Melanocyte of skin (primary cell): ENCODE results near the gene ZNF425. TPM values are rescaled to one million over a fixed set of nuclear protein-coding genes. Genes with fewer than 3 reads are reported as not detected.

Experiments
- small RNA-seq, 2 donors: library from RNA; depleted of rRNA; stranded (forward); fragments of <200 nt; gene quantifications; one replicate each; pipeline ENCODE3, GENCODE V24; 2012
- total RNA-seq, 2 donors: library from RNA; depleted of rRNA; stranded (reverse); fragments of >200 nt; gene quantifications; 2 replicates each; pipeline ENCODE4 v1.2.3, GENCODE V29; 2012

Gene ZNF425, protein sequence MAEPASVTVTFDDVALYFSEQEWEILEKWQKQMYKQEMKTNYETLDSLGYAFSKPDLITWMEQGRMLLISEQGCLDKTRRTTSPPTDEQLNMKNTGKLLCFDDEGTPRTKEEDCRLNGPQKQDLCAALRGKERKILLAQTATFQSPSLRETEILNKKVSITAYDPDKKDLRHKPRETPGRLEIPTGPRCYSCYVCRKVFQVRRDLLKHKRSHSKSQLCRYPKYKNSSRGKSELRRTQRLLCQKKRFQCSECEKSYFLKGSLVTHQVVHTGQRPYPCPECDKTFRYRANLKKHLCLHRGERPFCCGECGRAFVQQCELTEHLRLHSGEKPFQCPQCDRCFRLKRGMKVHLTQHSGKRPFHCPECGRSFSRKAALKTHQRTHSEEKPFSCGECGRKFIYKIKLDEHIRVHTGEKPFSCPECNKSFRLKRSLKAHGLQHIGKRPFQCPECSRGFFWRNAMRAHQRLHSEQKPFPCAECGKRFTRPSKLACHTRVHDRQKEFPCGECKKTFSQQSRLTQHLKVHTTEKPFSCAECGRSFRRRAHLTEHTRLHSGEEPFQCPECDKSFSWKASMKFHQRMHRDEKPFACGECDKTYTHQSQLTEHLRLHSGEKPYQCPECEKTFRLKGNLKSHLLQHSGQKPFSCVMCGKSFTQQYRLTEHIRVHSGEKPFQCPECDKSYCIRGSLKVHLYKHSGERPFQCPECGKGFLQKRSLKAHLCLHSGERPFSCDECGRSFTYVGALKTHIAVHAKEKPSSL
- 1 to 10 TPM; 1.3 to 1.7 TPM for total RNA-seq

DNA sequence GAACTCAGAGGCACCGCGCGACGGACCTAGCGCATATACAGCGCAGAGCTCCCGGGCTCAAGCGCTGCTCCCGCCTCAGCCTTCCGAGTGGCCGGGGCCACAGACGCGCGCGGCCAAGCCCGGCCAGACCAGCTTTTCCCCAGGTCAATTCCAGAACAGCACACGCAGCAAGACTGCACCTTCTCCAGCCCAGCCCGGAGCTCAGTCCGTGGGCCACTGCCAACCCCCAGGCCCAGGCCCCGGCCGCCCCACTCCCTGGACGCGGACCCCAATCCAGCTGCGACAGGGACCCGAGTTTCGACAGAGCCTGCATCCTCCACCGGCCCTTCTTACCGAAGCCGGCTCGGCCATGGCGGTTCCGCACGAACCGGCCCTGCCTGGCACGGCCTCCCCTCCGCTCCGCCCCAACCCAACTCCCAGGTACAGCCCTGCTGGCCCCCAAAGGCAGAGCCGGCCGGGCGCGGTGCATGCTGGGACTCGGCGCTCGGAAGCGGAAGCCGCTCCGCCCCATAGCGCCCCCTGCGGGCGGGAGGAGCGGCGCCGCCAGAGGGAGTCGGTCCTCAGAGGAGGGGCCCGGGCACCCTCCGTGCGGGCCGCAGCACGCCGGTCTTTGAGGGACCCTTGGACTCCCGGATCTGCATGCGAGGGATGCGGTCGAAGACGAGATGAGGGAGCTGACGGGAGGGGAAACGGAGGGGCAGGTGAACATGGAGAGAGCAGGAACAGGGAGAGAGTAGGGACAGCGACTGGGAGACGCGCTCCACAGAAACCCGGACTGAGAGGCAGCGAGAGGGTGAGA is at the start of gene ZNF425:
Gene ZNF425, minus strand, starts transcription at position 462 of the 799 bp plus-strand sequence. Its CDS starts 111 bp downstream, at position 351.

DNA sequence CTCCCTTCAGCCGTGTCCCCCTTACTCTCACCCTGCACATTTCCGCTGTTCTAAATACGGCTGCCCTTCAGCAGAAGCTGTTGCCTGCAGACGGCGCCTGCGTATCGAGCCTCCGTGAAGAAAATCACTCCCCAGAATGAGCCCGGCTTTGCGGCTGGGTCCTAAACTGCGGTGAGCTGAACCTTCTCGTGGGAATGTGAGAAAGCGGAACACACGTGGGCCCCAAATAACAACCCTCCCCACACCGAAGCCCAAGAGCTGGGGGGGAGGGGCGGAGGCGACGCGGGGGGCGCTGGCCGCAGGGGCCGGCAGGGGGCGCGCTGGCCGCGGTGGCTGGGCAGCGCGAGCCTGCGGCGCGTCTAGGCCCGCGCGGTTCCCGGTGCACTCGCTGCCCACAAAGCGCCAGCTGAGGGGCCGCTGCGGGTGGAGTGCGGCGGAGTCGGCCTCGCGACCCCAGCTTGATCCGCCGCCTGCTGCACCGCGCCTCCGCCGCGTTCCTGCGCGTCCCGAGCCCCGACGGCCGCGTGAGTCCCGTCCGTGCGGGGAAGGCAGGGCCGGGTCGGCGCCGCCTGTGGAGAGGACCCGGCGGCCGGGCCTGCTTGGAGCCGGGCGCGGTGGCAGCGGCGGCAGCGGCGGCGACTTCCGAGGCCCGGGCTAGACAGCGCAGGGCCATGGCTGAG is 21.1 kb upstream of the ZNF425 start, which contains the start of gene ZNF398:
Gene ZNF398, plus strand, starts transcription at position 382 of the 680 bp plus-strand sequence. Its CDS starts 290 bp downstream, at position 672.

DNA sequence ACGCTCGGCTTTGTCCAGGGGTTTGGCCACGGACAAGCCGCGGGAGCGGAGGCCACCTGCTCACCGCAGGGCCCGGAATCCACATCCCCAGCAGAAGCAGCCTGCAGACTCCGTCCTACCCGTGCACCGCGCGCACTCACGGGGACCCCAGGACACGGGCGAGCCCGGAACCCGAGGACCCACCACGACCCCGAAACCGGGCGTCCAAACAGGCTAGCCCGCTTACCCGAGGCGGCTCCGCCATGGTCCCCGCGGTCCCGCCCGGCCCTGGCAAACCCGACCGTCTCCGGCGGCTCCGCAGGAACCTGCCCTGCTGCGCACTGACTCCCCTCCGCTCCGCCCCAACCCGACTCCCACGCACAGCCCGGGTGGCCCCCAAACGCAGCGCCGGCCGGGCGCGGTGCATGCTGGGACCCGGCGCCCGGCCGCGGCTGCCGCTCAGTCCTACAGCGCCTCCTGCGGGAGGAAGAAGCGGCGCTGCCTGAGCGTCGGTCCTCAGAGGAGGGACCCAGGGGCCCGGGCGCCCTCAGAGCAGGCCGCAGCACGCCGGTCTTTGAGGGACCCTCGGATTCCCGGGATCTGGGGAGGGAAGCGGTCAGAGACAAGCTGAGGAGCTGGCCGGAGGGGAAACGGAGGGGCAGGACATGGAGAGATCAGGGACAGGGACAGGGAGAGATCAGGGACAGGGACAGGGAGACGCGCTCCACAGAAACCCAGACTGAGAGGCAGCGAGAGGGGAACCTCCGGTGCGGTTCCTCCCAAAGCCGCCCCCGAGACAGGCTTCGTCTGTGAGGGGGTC is 35.5 kb downstream of the ZNF425 start, which contains the start of gene ZNF786:
Gene ZNF786, minus strand, starts transcription at position 322 of the 799 bp plus-strand sequence. Its CDS starts 78 bp downstream, at position 244.

Small RNA genes within 50 kb of the gene (small RNA-seq; reads per million reads assigned to genes)
- gene COX6B1P1 (0 reads per million in 2 donors), gene RN7SL521P (0 reads per million in 2 donors)

Other genes starting within 250 kb of the ZNF425 start
- gene EZH2, start 242.0 kb downstream of the ZNF425 start, total RNA-seq, result 10 to 100 TPM in 1 of 2 donors, 1 to 10 TPM in 1; 8.9 to 17.0 TPM
- 100 to 1,000 TPM in 1 of 2 donors, 10 to 100 TPM in 1; 85.7 to 226 TPM for gene PDIA4, start 97.8 kb downstream of the ZNF425 start, total RNA-seq
- gene ZNF786, start 35.6 kb downstream of the ZNF425 start, total RNA-seq, result 1 to 10 TPM; 4.5 to 6.0 TPM
- 10 to 100 TPM; 12.4 to 14.0 TPM for gene ZNF398, start 21.1 kb upstream of the ZNF425 start, total RNA-seq
- 10 to 100 TPM; 18.2 to 22.0 TPM for gene ZNF282, start 69.2 kb upstream of the ZNF425 start, total RNA-seq
- gene ZNF212, start 113.3 kb upstream of the ZNF425 start, total RNA-seq, result 1 to 10 TPM; 4.5 to 5.3 TPM
- gene ZNF783, start 135.9 kb upstream of the ZNF425 start, total RNA-seq, result 1 to 10 TPM; 5.0 to 5.9 TPM